Measurements from ENCODE around the gene MAP6. TPM values are rescaled to one million over a fixed set of nuclear protein-coding genes. Genes with fewer than 3 reads are reported as not detected.

The MAP6 gene
- total RNA-seq, 2 experiments from 2014 or later: not detected

DNA sequence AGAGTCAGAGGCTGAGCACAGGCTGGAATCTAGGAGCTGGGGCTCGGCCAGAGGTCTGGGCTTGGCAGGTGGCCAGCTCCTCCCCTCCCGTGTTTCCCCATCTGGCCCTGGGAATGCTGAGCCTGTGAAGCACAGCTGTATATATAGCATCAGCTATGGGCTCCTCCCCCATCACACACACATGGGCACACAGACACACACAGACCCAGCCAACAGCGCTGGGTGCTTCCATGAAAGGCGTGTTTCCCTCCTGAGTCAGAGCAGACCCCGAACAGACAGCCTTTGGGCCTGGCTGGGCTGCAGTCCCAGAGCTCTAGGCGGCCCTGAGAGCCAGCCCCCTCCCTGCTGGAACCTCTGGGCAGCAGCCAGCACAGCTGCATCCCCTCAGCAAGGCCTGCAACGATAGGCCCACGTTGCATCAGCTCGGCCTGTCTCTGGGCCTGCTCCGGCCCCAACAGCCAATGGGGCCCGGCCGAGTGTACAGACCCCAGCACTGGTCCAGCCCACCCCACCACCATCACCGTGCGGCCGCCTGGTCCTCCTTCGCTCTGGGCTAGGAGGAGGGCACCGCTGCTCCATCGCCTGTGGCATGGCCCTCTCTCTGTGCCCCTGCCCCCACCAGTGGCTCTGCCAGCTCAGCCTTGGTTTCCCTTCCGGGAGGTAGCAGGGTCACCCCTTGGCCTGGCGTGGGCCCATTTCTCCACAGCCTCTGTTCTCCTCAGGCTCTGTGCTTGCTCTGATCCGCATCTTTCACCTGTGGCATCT, 114.4 kb downstream of the MAP6 start:
- no peak for TF ChIP-seq CTCF (IDR thresholded peaks at IDR 0.05)
- intact Hi-C loops (cut with DNase I, micrococcal nuclease): no loop called here
- no peak overlapping the region for H3K4me3 Mint-ChIP-seq
- H3K4me1 Mint-ChIP-seq (ENCODE audit: low read depth): no peaks in the 10 kb centered on the region
- ChIA-PET POLR2A (interaction anchor here (1.4 kb wide), 1 partner anchor 8 kb away, joined by 5 read pairs; the partner anchor contains the start of gene SERPINH1), CTCF (interaction anchor here (0.5 kb wide), 1 partner anchor 557 kb away, joined by 3 read pairs; no protein-coding TSS in a partner anchor)
- Histone ChIP-seq H3K9me3 (ENCODE audit: control insufficient read depth in 1 of 2, insufficient read depth in 1 of 2, low read length in 2 of 2) (no peaks in the 10 kb centered on the region), H3K36me3 (ENCODE audit: insufficient read depth, low read length) (no peaks in the 10 kb centered on the region), H3K4me1 (ENCODE audit: insufficient read depth, low read length) (no peaks in the 10 kb centered on the region), H3K27me3 (ENCODE audit: control insufficient read depth in 1 of 2, insufficient read depth in 2 of 2, low read length in 2 of 2) (no peaks in the 10 kb centered on the region), H3K4me3 (ENCODE audit: low read length) (no peak overlapping the region), H3K27ac (ENCODE audit: low read depth in 1 of 2, low read length in 2 of 2) (no peak overlapping the region)
- DNase-seq (no peak), ATAC-seq (ENCODE audit: poor library complexity) (no peak)
- H3K9me3 Mint-ChIP-seq: no peaks in the 10 kb centered on the region
- no peaks in the 10 kb centered on the region for H3K27me3 Mint-ChIP-seq
- H3K36me3 Mint-ChIP-seq (ENCODE audit: low read depth): no peaks in the 10 kb centered on the region
- H3K27ac Mint-ChIP-seq: no peak overlapping the region

- ATAC-seq (ENCODE audit: poor library complexity) (no peak), DNase-seq (no peak)
- Histone ChIP-seq H3K27ac (ENCODE audit: low read depth in 1 of 2, low read length in 2 of 2) (no peak overlapping the region), H3K4me1 (ENCODE audit: insufficient read depth, low read length) (no peaks in the 10 kb centered on the region), H3K36me3 (ENCODE audit: insufficient read depth, low read length) (no peaks in the 10 kb centered on the region), H3K4me3 (ENCODE audit: low read length) (no peak overlapping the region), H3K27me3 (ENCODE audit: control insufficient read depth in 1 of 2, insufficient read depth in 2 of 2, low read length in 2 of 2) (no peaks in the 10 kb centered on the region), H3K9me3 (ENCODE audit: control insufficient read depth in 1 of 2, insufficient read depth in 1 of 2, low read length in 2 of 2) (no peaks in the 10 kb centered on the region)
- no peaks in the 10 kb centered on the region for H3K9me3 Mint-ChIP-seq
- ChIA-PET CTCF (no interaction called here), POLR2A (interaction anchor here (1.4 kb wide), 1 partner anchor 9 kb away, joined by 5 read pairs; the partner anchor contains the start of gene SERPINH1)
- no peaks in the 10 kb centered on the region for H3K27me3 Mint-ChIP-seq
- no peaks in the 10 kb centered on the region for H3K4me1 Mint-ChIP-seq (ENCODE audit: low read depth)
- intact Hi-C loops (cut with DNase I, micrococcal nuclease): no loop called here
- no peak overlapping the region for H3K27ac Mint-ChIP-seq
- TF ChIP-seq CTCF (IDR thresholded peaks at IDR 0.05): no peak
- no peaks in the 10 kb centered on the region for H3K36me3 Mint-ChIP-seq (ENCODE audit: low read depth)
- H3K4me3 Mint-ChIP-seq: no peak overlapping the region
These were observed 115.0 kb downstream of the MAP6 start for GRCh38 chr11:75553889-75554257.

DNA sequence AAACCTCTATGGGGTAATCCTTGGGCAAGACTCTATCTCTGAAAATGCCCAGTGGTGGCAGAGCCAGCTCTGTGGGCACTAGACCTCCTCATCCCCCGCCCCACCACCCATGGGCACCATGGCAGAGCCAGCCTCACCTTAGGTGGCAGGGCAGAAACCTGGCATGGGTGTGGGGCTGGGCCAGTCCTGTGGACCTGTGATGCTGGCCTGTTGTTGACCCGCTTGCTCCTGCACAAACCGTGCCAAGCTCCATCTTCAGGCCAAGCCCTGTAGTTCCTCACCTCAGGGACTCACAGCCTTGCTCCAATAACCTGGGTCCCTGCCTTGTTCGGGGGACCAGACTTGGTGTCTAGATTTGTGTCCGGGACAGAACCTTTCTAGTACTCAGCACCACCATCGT, 115.7 kb downstream of the MAP6 start:
- ATAC-seq (ENCODE audit: poor library complexity) (no peak), DNase-seq (no peak)
- no peaks in the 10 kb centered on the region for H3K4me1 Mint-ChIP-seq (ENCODE audit: low read depth)
- ChIA-PET POLR2A (interaction anchor here (1.4 kb wide), 1 partner anchor 9 kb away, joined by 5 read pairs; the partner anchor contains the start of gene SERPINH1), CTCF (no interaction called here)
- no peak overlapping the region for H3K27ac Mint-ChIP-seq
- Histone ChIP-seq H3K27ac (ENCODE audit: low read depth in 1 of 2, low read length in 2 of 2) (no peak overlapping the region), H3K4me3 (ENCODE audit: low read length) (no peak overlapping the region), H3K27me3 (ENCODE audit: control insufficient read depth in 1 of 2, insufficient read depth in 2 of 2, low read length in 2 of 2) (no peaks in the 10 kb centered on the region), H3K9me3 (ENCODE audit: control insufficient read depth in 1 of 2, insufficient read depth in 1 of 2, low read length in 2 of 2) (no peaks in the 10 kb centered on the region), H3K4me1 (ENCODE audit: insufficient read depth, low read length) (no peaks in the 10 kb centered on the region), H3K36me3 (ENCODE audit: insufficient read depth, low read length) (no peaks in the 10 kb centered on the region)
- no peak for TF ChIP-seq CTCF (IDR thresholded peaks at IDR 0.05)
- no peaks in the 10 kb centered on the region for H3K27me3 Mint-ChIP-seq
- intact Hi-C loops (cut with DNase I, micrococcal nuclease): no loop called here
- H3K36me3 Mint-ChIP-seq (ENCODE audit: low read depth): no peaks in the 10 kb centered on the region
- H3K4me3 Mint-ChIP-seq: no peak overlapping the region
- no peaks in the 10 kb centered on the region for H3K9me3 Mint-ChIP-seq
